Measurements from ENCODE around the gene BBS2. TPM values are rescaled to one million over a fixed set of nuclear protein-coding genes. Genes with fewer than 3 reads are reported as not detected.

BBS2 gene
- total RNA-seq, 1 donor from 2014 or later: 64.5 TPM

DNA sequence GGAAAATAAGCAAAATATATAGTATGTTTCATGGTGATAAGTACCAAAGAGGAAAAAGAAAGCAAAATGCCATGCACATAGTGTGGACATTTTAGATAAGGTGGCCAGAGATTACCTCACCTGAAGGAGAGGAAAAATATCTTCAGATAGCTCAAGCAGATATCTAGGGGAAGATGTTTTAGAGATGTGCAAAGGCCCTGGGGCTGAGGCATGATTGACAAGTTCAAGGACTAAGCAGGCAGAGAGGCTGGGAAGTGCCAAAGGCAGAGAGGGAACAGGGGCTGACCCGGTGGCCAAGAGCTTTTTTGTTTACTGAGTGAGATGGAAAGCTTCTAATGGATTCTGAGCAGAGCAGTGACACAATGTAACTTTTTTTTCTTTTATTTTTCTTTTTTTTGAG is 40.6 kb upstream of the BBS2 start:
- Histone ChIP-seq H3K4me2 (no peak overlapping the region), H3K9me3 (ENCODE audit: low read depth) (no peaks in the 10 kb centered on the region), H3K4me3 (no peak overlapping the region), H3K4me1 (no peaks in the 10 kb centered on the region), H2AFZ (replicated peaks) (no peak overlapping the region), H3K27me3 (no peaks in the 10 kb centered on the region), H3F3A (ENCODE audit: low read depth) (no peaks in the 10 kb centered on the region), H3K9ac (no peak overlapping the region), H3K79me2 (ENCODE audit: low read depth) (no peaks in the 10 kb centered on the region), H4K20me1 (ENCODE audit: low read depth) (no peaks in the 10 kb centered on the region), H3K27ac (no peak overlapping the region), H3K36me3 (no peaks in the 10 kb centered on the region)
- H3K4me1 Mint-ChIP-seq: no peaks in the 10 kb centered on the region
- H3K9me3 Mint-ChIP-seq: no peaks in the 10 kb centered on the region
- no peak for DNase-seq (ENCODE audit: low spot score)
- TF ChIP-seq EZH2 (IDR thresholded peaks at IDR 0.05) (no peak), EZH2phosphoT487 (IDR thresholded peaks at IDR 0.05) (no peak)
- TF ChIP-seq, protein P1, sequence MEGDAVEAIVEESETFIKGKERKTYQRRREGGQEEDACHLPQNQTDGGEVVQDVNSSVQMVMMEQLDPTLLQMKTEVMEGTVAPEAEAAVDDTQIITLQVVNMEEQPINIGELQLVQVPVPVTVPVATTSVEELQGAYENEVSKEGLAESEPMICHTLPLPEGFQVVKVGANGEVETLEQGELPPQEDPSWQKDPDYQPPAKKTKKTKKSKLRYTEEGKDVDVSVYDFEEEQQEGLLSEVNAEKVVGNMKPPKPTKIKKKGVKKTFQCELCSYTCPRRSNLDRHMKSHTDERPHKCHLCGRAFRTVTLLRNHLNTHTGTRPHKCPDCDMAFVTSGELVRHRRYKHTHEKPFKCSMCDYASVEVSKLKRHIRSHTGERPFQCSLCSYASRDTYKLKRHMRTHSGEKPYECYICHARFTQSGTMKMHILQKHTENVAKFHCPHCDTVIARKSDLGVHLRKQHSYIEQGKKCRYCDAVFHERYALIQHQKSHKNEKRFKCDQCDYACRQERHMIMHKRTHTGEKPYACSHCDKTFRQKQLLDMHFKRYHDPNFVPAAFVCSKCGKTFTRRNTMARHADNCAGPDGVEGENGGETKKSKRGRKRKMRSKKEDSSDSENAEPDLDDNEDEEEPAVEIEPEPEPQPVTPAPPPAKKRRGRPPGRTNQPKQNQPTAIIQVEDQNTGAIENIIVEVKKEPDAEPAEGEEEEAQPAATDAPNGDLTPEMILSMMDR (IDR thresholded peaks at IDR 0.05): no peak
- H3K36me3 Mint-ChIP-seq: no peaks in the 10 kb centered on the region
- H3K27me3 Mint-ChIP-seq (ENCODE audit: insufficient read depth, low read depth): peaks cover 2% of the 10 kb centered on the region
- H3K4me3 Mint-ChIP-seq: no peak overlapping the region
- no peak overlapping the region for H3K27ac Mint-ChIP-seq

DNA sequence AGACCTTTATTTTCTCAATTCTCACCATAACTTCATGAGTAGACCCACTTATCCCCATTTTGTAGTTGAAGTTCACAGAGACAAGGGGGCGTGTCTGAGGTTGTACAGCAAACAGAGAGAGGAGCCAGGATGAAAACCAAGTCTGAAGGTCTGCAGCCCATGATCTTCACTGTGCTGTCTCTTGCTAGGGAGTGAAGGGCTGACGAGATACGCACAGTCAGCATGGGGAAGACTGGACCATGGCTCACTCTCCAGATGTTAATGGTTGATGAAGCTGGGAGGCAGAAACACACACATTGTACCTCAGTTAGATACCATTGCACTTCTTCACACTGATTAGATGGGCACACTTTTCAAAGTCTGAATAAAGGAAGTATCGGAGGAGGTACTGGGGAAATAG is 39.3 kb upstream of the BBS2 start:
- no peak overlapping the region for H3K4me3 ChIP-seq
- H3K9me3 Mint-ChIP-seq: no peaks in the 10 kb centered on the region
- no peak overlapping the region for H3K4me3 Mint-ChIP-seq
- H2AFZ ChIP-seq (replicated peaks): no peak overlapping the region
- H3K4me1 Mint-ChIP-seq: no peaks in the 10 kb centered on the region
- no peaks in the 10 kb centered on the region for H3K36me3 Mint-ChIP-seq
- H3K9me3 ChIP-seq (ENCODE audit: low read depth): no peaks in the 10 kb centered on the region
- TF ChIP-seq, protein P1 (IDR thresholded peaks at IDR 0.05): no peak
- no peak for TF ChIP-seq EZH2phosphoT487 (IDR thresholded peaks at IDR 0.05)
- TF ChIP-seq EZH2 (IDR thresholded peaks at IDR 0.05): no peak
- H3K27me3 Mint-ChIP-seq (ENCODE audit: insufficient read depth, low read depth): no peaks in the 10 kb centered on the region
- H3F3A ChIP-seq (ENCODE audit: low read depth): no peaks in the 10 kb centered on the region
- H3K27me3 ChIP-seq: no peaks in the 10 kb centered on the region
- H3K4me1 ChIP-seq: no peaks in the 10 kb centered on the region
- H3K27ac Mint-ChIP-seq: peak overlapping the region; percentile 21
- H3K27ac ChIP-seq: no peak overlapping the region
- no peaks in the 10 kb centered on the region for H4K20me1 ChIP-seq (ENCODE audit: low read depth)
- DNase-seq (ENCODE audit: low spot score): no peak
- no peaks in the 10 kb centered on the region for H3K36me3 ChIP-seq
- H3K4me2 ChIP-seq: no peak overlapping the region
- H3K9ac ChIP-seq: no peak overlapping the region
- no peaks in the 10 kb centered on the region for H3K79me2 ChIP-seq (ENCODE audit: low read depth)

DNA sequence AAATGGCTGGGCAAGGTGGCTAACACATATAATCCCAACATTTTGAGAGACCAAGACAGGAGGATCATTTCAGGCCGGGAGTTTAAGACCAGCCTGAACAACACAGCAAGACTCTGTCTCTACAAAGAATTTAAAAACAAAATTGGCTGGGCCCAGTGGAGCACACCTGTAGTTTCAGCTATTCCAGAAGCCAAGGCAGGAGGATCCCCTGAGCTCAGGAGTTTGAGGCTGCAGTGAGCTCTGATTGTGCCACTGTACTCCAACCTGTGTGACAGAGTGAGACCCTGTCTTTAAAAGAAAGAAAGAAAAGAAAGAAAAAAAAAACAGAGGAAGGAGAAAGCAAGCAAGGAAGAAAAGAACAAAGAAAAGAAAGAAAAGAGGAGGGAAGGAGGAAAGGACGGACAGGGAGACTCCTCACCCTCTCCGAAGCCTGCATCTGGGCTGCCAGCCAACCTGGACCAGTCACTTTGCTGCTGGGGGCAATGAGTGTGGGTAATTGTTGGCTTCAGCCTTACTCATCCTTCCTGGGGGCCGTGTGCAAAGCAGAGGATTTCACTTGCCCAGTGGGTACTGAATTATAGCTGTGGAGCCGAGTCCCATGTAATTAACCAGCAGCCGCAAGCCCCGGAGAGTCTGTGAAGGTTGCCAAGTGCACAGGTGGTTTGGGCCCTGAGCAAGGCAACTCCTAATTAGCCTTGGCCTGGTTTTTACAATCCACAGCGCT is 38.4 kb upstream of the BBS2 start:
- H3K4me1 ChIP-seq: no peaks in the 10 kb centered on the region
- H4K20me1 ChIP-seq (ENCODE audit: low read depth): no peaks in the 10 kb centered on the region
- no peaks in the 10 kb centered on the region for H3K4me1 Mint-ChIP-seq
- H3K4me2 ChIP-seq: no peak overlapping the region
- H3K79me2 ChIP-seq (ENCODE audit: low read depth): no peaks in the 10 kb centered on the region
- H2AFZ ChIP-seq (replicated peaks): no peak overlapping the region
- DNase-seq (ENCODE audit: low spot score): no peak
- no peak overlapping the region for H3K27ac Mint-ChIP-seq
- no peak overlapping the region for H3K9ac ChIP-seq
- no peak overlapping the region for H3K4me3 ChIP-seq
- no peaks in the 10 kb centered on the region for H3F3A ChIP-seq (ENCODE audit: low read depth)
- no peaks in the 10 kb centered on the region for H3K36me3 ChIP-seq
- no peak for TF ChIP-seq EZH2phosphoT487 (IDR thresholded peaks at IDR 0.05)
- TF ChIP-seq EZH2 (IDR thresholded peaks at IDR 0.05): no peak
- TF ChIP-seq, protein P1 (IDR thresholded peaks at IDR 0.05): no peak
- no peaks in the 10 kb centered on the region for H3K36me3 Mint-ChIP-seq
- no peaks in the 10 kb centered on the region for H3K9me3 Mint-ChIP-seq
- no peaks in the 10 kb centered on the region for H3K27me3 Mint-ChIP-seq (ENCODE audit: insufficient read depth, low read depth)
- no peaks in the 10 kb centered on the region for H3K27me3 ChIP-seq
- H3K27ac ChIP-seq: no peak overlapping the region
- H3K4me3 Mint-ChIP-seq: no peak overlapping the region
- H3K9me3 ChIP-seq (ENCODE audit: low read depth): no peaks in the 10 kb centered on the region

Measured in neural progenitor cell (in vitro differentiated cells).